ENCODE measurements around the gene PAGE3.

PAGE3 gene, protein sequence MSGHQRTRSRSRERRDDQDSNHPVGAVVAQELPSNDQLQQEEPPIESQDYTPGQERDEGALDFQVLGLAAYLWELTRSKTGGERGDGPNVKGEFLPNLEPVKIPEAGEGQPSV

DNA sequence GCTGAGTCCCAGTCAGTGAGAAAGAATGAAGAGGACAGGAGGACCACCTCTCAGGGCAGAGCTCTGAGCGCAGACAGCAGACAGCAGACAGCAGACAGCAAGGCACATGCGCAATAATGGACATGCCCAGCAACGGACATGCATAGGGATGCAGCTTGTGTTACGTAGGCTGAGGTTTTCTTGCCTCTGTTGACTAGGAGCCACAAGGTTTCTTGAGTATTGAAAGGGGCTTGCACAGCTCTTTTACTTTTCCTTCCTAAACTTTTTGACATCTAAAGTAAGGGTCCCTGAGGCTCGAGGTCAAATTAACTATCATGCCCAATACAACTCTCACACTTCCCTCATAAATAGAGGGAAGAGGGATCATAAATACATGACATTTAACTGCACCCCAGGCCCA is at the start of gene PAGE3:
Gene PAGE3 (minus strand): TSS at position 101 of the 400 bp plus-strand sequence. CDS start 1,013 bp downstream, outside the sequence.
- in situ Hi-C loops (cut with MboI; ENCODE audit: low pct_unique_long_range_greater_than_20kb, low sequenced_read_pairs) = no loop called here
- no peak for DNase-seq

DNA sequence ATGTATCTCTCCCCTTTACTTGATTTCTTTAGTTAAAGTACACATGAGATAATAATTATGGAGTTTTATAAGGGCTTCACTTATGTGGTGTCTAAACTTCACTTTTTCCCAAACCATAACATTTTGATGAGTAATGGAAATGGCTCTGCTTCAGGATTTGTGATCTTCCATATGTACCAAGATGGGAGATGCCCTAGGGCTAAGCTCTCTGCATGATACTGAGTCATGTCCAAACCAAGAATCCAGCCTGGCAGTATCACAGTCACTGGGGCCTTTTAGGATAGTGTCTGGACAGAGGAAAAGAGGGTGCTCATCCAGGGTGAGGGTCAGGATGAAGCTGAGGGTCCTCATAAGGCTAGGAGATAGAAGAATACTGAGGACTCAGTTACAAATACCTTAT is 47.9 kb upstream of the PAGE3 start:
- in situ Hi-C loops (cut with MboI; ENCODE audit: low pct_unique_long_range_greater_than_20kb, low sequenced_read_pairs) = no loop called here
- no peak for DNase-seq

DNA sequence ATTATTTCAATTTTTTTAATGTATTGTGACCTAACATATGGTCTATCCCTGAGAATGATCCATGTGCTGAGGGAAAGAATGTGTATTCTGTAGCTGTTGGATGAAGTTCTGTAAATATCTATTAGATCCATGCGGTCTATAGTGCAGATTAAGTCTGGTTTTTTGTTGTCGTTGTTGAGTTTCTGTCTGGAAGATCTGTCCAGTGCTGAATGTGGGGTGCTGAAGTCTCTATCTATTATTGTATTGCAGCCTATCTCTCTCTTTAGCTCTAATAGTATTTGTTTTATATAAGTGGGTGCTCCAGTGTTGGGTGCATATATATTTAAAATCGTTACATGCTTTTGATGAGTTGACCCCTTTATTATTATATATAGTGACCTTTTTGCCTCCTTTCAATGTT is 26.2 kb upstream of the PAGE3 start:
- in situ Hi-C loops (cut with MboI; ENCODE audit: low pct_unique_long_range_greater_than_20kb, low sequenced_read_pairs) = no loop called here
- DNase-seq = no peak

DNA sequence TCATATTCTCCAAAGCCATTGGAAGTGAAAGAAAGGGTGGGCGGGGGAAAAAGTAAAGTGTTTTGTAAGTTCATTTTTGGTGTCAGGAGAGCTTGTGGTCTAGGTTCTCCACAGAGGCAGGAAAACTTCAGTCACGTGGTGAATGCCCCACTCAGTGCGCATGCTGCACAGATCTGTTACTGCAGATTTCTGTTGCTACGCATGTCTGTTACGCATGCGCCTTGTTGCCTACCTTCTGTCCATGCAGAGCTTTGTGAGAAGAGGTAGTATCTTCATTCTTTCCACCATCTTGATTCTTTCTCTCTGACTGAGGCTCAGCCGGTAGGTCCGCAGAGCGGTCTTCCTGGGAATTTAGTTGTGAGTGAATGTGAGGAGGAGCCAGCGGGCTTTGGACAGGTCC is 15.1 kb upstream of the PAGE3 start:
- in situ Hi-C loops (cut with MboI; ENCODE audit: low pct_unique_long_range_greater_than_20kb, low sequenced_read_pairs) = no loop called here
- no peak for DNase-seq

DNA sequence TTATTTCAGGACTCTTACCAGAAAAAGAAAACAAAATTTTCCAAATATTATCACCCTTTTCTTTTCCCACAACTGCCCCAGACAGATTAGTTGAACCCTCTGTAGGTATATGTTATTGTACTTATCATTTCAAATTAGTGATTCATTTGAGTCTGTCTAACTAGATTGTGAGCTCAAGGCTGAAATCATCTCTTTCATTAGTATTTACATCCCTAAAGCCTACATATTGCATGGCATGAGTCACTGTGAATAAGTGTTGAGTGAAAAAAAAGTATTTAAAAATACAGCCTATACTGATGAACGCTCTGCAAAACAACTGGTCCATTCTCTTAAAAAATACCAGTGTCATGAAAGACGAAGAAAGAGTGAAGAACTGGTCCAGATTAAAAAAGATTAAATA is 3.9 kb downstream of the PAGE3 start:
- no peak for DNase-seq
- in situ Hi-C loops (cut with MboI; ENCODE audit: low pct_unique_long_range_greater_than_20kb, low sequenced_read_pairs) = no loop called here

DNA sequence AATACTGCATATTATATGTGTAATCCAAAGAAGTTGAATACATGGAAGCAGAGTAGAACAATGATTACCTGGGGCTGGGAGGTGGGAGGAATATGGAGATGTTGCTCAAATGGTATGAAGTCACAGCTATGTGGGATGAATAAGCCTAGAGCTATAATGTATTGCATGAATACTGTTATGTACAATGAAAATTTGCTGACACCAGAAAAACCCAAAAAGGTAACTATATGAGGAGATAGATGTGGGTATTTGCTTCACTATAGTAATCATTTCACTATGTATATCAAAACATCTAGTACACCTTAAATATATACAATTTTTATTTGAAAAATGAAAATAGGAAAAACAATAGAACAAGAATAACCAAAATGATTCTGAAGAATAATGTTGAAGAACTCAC is 11.2 kb downstream of the PAGE3 start:
- DNase-seq = no peak
- in situ Hi-C loops (cut with MboI; ENCODE audit: low pct_unique_long_range_greater_than_20kb, low sequenced_read_pairs) = no loop called here

DNA sequence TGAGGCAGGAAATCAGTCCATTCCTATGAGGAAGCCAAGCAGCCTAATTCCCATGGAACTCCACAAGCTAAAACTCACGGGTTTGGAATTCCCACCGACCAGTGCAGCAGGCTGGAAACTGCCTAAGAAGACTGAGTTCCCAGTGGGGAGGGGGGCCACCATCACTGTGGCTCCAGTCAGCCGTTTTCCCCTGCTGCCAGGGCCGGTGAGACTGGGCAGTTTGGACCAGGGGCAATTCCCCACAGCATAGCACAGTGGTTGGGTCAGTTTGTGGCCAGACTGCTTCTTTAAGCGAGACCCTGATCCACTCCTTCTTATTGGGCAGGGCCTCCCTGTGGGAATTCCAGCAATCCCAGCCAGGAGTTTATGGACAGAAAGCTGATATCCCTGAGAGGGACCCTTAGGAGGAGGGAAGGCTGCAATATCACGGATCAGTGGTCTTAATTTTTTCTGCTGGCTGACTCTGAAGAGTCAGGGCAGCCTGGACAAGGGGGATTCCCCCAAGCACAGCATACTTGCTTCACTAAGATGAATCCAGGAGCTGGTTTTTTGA is 23.9 kb downstream of the PAGE3 start:
- DNase-seq = no peak
- in situ Hi-C loops (cut with MboI; ENCODE audit: low pct_unique_long_range_greater_than_20kb, low sequenced_read_pairs) = no loop called here

DNA sequence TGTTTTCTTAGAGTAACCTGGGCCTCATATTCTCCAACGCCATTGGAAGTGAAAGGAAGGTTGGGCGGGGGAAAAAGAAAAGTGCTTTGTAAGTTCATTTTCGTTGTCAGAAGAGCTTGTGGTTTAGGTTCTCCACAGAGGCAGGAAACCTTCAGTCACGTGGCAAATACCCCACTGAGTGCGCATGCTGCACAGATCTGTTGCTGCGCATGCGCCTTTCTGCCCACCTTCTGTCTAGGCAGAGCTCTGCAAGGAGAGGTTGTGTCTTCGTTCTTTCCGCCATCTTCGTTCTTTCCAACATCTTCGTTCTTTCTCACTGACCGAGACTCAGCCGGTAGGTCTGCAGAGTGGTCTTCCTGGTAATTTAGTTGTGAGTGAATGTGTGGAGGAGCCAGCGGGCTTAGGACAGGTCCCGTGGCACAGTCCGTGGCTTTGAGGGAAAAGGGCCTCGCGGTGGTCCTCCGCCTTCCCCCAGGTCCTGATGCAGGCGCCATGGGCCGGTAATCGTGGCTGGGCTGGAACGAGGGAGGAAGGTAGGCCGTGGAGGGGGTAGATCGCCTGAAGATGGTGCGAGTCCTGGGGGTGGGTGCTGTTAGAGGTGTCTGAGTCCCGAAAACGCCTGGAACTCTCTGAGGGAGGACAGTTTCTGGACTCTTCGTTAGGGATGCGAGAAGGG is 44.5 kb downstream of the PAGE3 start, which contains the start of gene PAGE5:
Gene PAGE5 (plus strand): TSS at position 228 of the 676 bp plus-strand sequence. CDS start 1,037 bp downstream, outside the sequence.
- in situ Hi-C loops (cut with MboI; ENCODE audit: low pct_unique_long_range_greater_than_20kb, low sequenced_read_pairs) = no loop called here
- DNase-seq = peak; percentile 1

DNA sequence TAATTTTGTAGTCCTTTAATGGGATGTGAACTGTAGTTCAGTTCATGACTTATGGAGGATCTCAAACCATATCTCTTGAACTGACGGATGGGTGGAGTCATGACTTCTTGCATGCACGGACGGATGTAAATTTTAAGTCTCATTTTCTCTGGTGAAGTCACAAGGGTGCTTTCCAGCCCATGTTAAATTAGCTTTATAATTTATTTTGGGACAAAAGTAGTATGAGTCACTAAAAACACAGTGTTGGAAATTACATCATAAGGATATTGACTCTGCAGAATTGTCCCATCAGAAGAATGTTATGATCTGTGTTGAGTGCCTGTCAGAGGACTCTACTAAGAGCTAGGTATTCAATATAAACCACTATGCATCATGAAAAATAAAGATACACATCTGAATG is 51.3 kb downstream of the PAGE3 start:
- in situ Hi-C loops (cut with MboI; ENCODE audit: low pct_unique_long_range_greater_than_20kb, low sequenced_read_pairs) = no loop called here
- DNase-seq = no peak

DNA sequence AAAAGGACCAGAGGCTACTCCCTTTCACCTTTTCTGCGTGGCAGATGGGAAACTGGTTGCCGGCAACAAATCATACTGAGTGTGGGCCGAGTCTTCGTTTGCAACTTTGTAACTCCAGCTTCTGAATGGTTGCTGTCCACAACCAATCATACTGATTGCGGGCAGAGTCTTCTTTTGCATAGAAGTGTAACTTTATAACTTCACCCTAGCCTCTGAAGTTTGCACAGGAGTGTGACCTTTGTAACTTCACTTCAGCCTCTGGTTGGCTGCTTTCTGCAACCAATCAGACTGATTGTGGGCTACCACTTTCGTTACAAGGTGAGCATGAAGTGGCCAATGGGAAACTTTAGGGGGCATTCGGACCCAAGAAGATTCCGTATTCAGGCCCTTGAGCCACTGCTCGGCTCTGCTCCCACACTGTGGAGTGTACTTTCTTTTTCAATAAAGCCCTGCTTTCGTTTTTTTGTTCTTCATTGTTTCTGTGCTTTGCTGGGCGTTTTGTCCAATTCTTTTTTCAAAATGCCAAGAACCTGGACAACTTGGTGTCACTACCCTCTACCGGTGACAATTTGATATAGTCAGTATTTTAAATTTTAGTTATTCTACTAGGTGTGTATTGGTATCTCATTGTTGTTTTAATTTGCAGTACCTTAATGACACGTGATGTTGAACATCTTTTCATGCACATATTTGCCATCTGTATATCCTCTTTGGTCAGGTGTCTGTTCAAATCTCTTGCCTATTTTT is 53.6 kb downstream of the PAGE3 start:
- no peak for DNase-seq
- in situ Hi-C loops (cut with MboI; ENCODE audit: low pct_unique_long_range_greater_than_20kb, low sequenced_read_pairs) = no loop called here

Measured in KBM-7 (cell line).